ENCODE results near the gene CERCAM.

CERCAM gene

DNA sequence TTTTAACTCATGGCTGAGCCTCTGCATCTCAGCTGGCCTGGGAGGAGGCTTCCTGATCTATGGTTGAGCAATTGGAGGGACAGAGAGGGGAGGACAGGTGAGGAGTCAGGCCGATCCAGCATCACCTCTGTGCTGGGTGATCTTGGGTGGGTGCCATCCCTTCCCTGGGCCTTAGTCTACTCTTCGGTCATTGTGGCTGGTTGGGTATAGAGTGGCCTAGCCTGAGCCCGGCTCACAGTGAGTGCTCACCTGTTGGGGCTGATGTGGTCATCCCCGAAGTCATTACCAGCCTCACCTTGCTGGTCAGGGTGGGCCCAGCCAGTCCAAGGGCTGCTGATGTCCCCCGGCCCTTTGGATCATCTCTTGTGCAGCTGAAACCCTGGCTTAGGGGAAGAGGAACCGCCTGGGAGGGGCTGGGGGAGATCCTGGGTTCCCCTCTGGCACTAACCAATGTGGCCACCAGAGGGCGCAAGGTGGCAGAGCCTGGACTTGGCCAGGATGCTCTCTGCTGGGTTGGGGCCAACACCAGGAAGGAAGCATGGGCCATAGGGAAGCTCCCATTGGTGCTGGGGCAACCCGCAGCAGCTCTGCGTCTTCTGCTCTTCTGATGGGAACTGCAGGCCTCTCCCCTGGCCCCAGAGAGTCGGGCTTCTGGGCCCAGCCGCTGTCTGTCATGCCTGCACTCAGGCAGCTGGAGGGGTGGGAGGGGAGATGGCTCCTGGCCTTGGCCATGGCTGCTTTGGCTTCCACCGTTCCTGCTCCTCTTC is 17.9 kb downstream of the CERCAM start:
- TF ChIP-seq POLR2A (IDR thresholded peaks at IDR 0.05; ENCODE audit: low read length) (no peak), GATA1 (IDR thresholded peaks at IDR 0.05; ENCODE audit: low read depth, low read length) (no peak)
- peak; percentile 70 to 86 for DNase-seq

DNA sequence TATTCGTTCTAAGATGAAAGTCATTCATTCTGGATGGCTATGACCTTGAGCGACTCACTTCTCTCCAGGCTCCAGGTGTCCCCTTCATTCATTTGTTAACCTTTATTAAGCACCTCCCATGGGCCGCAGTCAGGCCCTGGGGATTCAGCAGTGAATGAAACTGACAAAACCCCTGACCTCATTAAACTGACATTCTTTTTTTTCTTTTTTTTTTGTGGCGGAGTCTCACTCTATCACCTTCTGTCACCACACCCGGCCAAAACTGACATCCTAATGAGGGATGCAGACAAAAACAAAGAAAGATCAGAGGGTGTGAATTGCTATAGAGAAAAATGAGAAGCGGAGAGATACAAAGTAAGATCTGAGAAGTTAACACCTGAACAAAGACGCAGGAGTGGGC is 18.6 kb downstream of the CERCAM start:
- TF ChIP-seq GATA1 (IDR thresholded peaks at IDR 0.05; ENCODE audit: low read depth, low read length): no peak
- no peak for TF ChIP-seq POLR2A (IDR thresholded peaks at IDR 0.05; ENCODE audit: low read length)
- no peak for DNase-seq

DNA sequence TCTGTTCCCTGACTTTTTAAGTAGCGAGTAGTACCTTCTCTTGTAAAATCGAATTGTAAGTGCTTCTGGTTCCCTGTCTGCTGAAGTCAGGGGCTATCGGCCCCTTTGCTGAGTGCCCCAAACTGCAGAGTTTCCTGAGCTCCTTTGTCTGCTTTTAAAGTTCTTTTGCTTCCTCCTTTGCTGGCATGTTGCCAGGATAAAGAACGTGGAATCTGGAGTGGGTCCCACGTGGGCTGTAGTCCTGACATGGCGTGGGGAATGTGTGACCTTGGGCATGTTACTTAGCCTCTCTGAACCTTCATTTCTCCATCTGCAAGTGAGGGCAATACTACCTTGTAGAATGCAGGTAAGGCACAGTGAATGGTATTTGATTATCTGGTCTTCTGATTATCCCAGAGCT is 21.5 kb downstream of the CERCAM start:
- TF ChIP-seq POLR2A (IDR thresholded peaks at IDR 0.05; ENCODE audit: low read length): no peak
- TF ChIP-seq GATA1 (IDR thresholded peaks at IDR 0.05; ENCODE audit: low read depth, low read length): no peak

DNA sequence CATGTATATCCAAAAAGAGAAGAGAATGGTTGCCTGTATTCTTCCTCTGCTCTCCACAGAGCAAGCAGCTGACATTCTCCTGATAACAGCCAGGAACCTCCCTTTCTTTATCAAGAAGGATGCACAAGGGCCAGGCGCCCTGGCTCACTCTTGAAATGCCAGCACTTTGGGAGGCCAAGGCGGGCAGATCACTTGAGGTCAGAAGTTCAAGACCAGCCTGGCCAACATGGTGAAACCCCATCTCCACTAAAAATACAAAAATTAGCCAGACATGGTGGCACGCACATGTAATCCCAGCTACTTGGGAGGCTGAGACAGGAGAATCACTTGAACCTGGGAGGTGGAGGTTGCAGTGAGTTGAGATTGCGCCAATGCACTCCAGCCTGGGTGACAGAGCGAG is 25.8 kb downstream of the CERCAM start:
- peak; percentile 90 to 96 for DNase-seq

More for the DNA sequence above, 21.5 kb downstream of the CERCAM start:
- DNase-seq: no peak

DNA sequence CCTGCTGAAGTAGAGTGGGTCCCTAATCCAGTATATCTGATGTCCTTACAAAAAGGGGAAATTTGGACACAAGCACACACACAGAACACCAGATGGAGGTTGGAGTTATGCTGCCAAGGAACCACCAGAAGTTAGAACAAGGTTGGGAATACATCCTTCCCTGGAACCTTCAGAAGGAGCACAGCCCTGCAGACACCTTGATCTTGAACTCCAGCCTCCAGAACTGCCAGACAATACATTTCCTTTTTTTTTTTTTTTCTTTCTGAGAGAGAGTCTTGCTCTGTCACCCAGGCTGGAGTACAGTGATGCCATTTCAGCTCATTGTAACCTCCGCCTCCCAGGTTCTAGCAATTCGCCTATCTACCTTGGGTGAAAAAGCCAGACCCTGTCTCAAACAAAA is 28.1 kb downstream of the CERCAM start:
- peak in 1 of 2 experiments; percentile 21 for DNase-seq
- TF ChIP-seq POLR2A (IDR thresholded peaks at IDR 0.05; ENCODE audit: low read length): no peak
- TF ChIP-seq GATA1 (IDR thresholded peaks at IDR 0.05; ENCODE audit: low read depth, low read length): no peak

DNA sequence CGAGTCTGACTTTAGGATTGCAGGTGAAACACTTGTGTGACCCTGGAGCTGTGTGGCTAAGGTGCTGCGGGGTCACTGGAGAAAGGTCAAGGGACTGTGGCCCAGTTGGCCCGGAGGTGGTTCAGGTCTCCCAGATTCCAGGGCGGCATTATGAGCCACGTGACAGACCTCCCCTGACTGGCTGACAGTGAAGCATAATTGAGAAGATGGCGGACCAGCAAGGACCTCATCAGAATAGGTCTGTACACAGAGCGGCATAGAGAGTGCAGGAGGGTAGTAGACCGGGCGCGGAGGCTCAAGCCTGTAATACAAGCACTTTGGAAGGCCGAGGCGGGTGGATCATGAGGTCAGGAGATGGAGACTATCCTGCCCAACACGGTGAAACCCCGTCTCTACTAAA is 34.3 kb downstream of the CERCAM start:
- DNase-seq: no peak
- TF ChIP-seq POLR2A (IDR thresholded peaks at IDR 0.05; ENCODE audit: low read length) (no peak), GATA1 (IDR thresholded peaks at IDR 0.05; ENCODE audit: low read depth, low read length) (no peak)

DNA sequence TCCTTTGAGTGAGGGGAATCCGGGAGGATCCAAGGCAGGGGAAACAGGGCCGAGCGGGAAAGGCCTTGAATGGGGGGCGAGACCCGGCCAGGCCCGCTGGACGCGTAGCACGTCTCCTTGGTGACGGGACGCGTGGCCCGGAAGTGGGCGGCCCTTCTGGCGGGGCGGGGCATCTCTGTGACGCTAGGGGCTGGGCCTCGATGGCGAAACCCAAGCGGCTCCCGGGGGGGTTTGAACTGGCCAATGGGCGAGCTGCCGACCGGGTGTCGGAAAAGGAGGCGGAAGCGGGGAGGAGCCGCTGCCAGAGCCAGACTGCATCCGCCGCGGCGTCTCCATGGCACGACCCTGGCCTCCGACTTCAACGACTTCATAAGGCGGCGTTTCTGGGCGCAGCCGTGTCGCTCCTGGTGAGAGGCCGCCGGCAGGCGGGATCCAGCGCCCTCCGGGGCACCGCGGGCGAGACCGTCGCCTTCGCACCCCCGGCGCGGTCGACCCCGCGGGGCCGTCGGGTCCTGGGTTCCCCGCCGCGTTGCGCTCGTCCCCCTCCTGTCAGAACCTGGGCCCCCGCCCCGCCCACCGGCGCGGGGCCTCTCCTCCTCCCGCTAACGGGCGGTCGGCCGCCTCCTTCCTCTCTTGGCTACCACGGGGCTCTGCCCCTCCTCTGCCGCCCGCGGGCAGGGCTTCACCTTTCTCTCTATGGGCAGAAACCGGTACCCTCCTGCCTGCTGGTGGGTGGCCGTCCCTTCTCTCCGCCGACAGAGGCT is 35.4 kb downstream of the CERCAM start, which contains the start of gene ODF2:
Gene ODF2, plus strand, starts transcription at position 158 of the 764 bp plus-strand sequence. Its CDS starts 86 bp downstream, at position 244.
- TF ChIP-seq GATA1 (IDR thresholded peaks at IDR 0.05; ENCODE audit: low read depth, low read length): no peak
- TF ChIP-seq POLR2A (IDR thresholded peaks at IDR 0.05; ENCODE audit: low read length): peak; percentile 84
- DNase-seq: peak; percentile 97 to 98

DNA sequence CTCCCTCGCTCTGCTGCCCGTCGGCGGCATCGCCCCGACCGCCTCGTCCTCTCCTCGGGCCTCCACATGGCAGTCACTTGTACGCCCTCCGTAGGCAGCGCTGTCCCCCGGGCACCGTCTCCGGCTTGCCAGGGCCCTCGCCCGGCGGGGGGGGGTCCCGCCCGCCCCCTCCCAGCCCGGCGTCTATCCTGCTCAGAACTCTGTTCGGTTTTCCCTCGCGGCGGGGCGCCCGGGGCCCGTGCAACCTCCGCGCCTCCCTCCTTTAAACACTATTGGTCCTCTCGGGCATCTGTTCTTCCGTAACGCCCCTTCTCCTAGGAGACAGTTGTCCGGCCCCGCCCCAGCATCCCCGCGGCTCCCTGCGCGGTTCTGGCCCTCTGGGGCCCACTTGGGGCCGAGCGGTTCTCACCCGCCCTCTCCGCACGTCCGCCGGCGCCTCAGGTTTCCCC is 36.0 kb downstream of the CERCAM start:
- TF ChIP-seq GATA1 (IDR thresholded peaks at IDR 0.05; ENCODE audit: low read depth, low read length) (no peak), POLR2A (IDR thresholded peaks at IDR 0.05; ENCODE audit: low read length) (no peak)
- DNase-seq: peak; percentile 82 to 89

DNA sequence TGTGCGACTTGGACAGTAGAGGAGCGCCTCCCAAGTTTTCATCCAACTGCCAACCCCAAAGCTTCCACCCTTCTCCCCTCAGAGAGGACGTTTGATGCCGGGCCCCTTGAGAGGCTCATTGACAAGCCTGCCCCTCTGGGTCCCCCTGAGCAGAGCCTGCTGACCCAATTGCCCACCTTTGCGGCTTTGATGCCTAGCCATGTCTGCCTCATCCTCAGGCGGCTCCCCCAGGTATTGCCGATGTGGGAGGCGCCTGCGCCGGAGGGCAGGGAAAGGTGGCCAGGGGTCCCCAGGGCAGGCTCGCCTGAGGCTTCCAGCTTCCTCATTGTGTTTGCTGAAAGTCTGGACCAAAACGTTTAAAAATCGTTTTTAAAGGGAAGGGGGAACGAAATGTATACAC is 36.5 kb downstream of the CERCAM start:
- DNase-seq: no peak
- no peak for TF ChIP-seq POLR2A (IDR thresholded peaks at IDR 0.05; ENCODE audit: low read length)
- TF ChIP-seq GATA1 (IDR thresholded peaks at IDR 0.05; ENCODE audit: low read depth, low read length): no peak

DNA sequence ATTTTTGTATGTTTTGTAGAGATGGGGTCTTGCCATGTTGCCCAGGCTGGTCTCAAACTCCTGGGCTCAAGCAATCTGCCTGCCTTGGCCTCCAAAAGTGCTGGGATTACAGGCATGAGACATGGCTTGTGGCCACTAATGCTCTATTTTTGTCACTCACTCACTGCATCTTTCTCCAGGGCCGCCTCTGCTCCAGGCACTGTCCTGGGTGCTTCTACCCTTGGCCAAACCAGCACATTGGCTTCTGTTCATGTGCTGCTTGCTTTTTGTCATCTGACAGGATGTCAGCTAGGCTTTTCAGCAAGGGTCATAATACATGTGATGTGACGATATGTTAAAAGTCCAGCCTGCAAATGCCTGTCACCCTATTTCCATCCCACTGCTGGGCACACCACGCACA is 38.4 kb downstream of the CERCAM start:
- no peak for DNase-seq
- TF ChIP-seq GATA1 (IDR thresholded peaks at IDR 0.05; ENCODE audit: low read depth, low read length): no peak
- no peak for TF ChIP-seq POLR2A (IDR thresholded peaks at IDR 0.05; ENCODE audit: low read length)

DNA sequence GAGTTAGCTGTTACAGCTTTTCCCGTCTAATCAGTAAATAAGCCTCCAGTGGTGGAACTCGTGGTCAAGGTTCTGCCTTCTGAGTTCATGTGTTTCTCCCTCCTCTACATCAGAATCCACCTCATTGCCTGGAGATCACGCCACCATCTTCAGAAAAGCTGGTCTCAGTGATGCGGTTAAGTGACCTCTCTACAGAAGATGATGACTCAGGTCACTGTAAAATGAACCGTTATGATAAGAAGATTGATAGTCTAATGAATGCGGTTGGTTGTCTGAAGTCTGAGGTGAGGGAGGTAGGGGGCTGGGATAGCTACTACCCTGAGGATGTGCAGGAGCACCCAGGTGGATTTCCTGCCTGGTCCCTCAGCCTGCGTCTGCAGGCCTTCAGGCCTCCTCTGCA is 48.4 kb downstream of the CERCAM start:
- DNase-seq: peak in 1 of 2 experiments; percentile 18
- TF ChIP-seq POLR2A (IDR thresholded peaks at IDR 0.05; ENCODE audit: low read length): no peak
- TF ChIP-seq GATA1 (IDR thresholded peaks at IDR 0.05; ENCODE audit: low read depth, low read length): no peak

DNA sequence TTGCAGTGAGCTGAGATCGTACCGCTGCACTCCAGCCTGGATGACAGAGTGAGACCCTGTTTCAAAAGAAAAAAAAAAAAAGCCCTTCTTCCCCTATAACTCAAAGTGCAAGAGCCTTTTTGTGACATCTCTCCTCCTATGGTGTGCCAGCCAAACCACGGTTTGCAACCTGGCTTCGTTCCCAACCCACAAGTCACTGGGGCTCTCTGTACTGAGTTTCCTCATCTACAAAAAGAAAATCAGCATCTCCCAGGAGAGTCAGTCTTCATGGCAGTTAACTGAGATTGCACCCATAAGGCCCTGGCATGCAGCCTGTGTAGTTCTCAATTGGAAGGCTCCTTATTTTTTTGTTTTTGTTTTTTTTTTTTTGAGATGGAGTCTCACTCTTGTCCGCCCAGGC is 49.9 kb downstream of the CERCAM start:
- no peak for TF ChIP-seq GATA1 (IDR thresholded peaks at IDR 0.05; ENCODE audit: low read depth, low read length)
- TF ChIP-seq POLR2A (IDR thresholded peaks at IDR 0.05; ENCODE audit: low read length): no peak
- DNase-seq: no peak

DNA sequence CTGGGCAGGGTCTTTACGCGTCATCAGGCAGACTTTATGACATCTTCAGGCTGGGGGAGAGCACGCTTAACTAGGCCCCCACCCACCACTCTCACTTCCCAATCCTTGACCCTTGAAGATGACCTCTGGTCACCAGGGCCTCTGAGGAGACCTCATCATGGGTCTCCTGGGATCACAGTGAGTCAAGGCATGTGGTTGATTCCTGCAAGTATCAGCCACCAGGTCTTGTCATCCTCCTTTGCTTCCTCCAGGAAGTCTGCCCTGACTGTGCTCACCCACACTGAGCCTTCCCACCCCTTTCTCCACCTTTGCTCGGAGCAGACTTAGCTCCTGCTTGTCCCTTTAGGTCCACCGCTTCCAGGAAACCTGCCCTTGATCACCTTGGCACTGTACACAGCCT is 52.4 kb downstream of the CERCAM start:
- TF ChIP-seq POLR2A (IDR thresholded peaks at IDR 0.05; ENCODE audit: low read length) (no peak), GATA1 (IDR thresholded peaks at IDR 0.05; ENCODE audit: low read depth, low read length) (no peak)
- no peak for DNase-seq

DNA sequence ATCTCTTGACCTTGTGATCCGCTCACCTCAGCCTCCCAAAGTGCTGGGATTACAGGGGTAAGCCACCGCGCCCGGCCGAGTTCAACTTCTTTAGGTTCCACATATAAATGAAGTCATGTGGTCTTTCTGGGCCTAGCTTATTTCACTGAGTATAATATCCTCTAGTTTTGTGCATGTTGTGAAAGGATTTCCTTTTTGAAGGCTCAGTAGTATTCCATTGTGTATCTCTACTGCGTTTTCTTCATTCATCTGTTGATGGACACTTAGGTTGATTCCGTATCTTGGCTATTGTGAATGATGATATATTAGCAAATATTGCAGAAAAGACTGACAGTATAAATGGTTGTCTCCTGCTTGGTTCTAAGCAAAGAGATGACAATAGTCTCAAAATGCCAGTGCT is 55.2 kb downstream of the CERCAM start:
- no peak for DNase-seq

DNA sequence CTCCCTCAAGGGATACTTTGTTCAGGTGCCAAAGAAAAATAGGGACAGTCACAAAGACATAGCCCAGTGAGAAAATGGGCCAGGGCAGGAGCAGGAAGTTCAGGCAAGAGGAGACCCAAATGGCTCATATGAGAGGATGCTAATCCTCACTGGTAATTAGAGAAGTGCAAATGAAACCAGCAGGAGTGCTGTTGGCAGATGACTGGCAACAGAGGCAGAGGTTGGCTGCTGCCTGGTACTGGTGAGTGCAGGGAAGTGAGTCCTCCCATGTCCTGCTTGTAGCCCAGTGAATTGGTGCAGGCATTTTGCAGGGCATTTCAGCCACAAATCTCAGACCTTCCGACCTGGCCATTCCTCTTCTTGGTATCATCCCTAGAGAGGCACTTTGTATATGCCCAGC is 58.6 kb downstream of the CERCAM start:
- DNase-seq: no peak
- TF ChIP-seq POLR2A (IDR thresholded peaks at IDR 0.05; ENCODE audit: low read length) (no peak), GATA1 (IDR thresholded peaks at IDR 0.05; ENCODE audit: low read depth, low read length) (no peak)

More for the DNA sequence above, 55.2 kb downstream of the CERCAM start:
- TF ChIP-seq GATA1 (IDR thresholded peaks at IDR 0.05; ENCODE audit: low read depth, low read length) (no peak), POLR2A (IDR thresholded peaks at IDR 0.05; ENCODE audit: low read length) (no peak)

Data from erythroblast (primary cell).